NCI-H1105 treated with DMSO at 0.1 percent for 48 hours (cell line): ENCODE measurements around the gene DHCR7.

Experiments used
- DNase-seq: peaks from one replicate; lab custom pipeline; 2025; lab: John Stamatoyannopoulos, UW

Gene DHCR7

DNA sequence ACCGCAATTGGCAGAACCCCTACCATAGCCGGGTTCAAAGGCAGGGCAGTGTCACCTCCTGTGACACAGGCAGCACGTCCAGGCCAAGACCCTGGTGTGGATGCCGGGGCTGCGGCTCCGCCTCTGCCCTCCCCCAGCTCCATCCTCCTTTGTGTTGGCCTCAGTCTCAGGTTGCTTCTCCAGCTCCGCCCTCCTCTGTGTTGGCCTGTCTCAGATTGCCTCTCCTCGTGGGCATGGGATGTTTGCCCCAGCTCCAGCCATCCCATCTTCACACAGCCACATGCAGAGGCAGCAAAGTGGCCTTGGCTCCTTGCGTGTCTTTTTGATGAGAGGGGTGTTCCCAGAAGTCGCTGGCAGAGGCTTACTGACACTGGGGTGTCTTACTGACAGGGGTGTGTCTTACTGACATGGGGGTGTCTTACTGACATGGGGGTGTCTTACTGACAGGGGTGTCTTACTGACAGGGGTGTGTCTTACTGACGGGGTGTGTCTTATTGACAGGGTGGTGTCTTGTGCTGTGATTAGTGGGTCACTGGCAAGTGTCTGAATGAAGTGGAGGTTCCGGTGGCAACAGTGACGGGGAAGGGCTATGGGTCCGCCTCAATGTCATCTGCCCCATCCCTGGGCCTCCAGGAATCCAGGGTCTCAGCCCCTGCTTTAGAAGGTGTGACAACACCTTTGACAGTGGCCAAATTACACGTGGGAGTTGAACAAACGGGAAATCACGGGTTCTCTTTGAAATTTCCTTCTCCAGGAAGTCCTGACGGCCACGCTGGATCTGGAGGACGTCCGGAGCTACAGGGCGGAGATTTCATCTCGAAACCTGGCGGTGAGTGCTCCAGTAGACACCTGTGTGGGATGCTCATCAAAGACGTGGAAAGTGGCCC is 29.7 kb upstream of the DHCR7 start:
- no peak for DNase-seq

DNA sequence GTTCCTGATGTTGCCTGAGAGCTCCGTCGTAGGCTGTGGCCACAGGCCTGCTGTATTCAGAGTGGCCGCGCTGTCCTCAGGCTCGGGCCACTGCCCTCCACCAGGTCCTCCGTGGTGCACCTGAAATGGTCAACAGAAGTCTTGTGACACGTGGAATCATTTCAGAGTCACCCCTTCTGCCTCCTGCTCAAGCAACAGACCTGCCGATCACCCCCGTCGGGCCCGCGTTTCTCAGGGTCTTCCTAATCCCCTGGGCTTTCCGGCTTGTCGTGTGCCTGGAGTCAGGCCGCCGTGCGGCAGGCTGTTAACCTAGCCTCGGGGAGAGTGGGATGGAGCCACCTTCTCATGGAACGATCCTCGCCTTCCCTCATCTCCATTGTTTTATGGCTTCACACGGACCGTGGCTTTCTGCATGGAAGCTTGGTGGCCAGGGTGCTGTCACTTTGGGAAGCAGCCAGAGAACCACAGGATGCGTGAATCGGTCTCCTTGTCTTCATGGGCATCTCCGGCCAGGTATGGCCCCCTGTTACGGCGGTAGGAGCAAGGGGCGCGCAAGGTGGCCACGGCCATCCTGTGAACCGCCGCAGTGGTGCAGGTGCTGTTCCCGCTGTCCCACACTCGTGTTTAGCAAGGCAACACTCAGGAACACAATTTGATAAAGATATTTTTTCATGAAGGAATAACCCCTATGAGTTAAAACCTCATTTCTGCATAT is 28.9 kb upstream of the DHCR7 start:
- no peak for DNase-seq

DNA sequence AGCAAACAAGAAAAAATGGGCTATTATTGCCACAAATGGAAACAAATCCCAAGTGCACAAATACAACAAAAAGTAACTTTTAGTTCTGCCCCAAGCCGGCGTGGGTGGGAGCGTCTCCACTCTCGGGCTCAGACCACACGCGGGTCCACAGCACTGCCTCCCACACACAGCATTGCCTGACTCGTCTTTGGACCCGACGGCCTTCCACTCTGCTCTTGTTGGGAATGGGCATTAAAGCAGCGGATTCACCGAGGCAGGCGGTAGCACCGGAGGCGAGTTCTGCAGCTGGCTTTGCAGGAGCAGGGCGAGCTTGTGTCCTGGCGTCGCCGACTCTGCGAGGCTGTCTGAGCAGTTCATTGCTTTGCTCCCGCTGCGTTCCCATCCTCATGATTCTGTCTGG is 27.8 kb upstream of the DHCR7 start:
- DNase-seq: no peak

DNA sequence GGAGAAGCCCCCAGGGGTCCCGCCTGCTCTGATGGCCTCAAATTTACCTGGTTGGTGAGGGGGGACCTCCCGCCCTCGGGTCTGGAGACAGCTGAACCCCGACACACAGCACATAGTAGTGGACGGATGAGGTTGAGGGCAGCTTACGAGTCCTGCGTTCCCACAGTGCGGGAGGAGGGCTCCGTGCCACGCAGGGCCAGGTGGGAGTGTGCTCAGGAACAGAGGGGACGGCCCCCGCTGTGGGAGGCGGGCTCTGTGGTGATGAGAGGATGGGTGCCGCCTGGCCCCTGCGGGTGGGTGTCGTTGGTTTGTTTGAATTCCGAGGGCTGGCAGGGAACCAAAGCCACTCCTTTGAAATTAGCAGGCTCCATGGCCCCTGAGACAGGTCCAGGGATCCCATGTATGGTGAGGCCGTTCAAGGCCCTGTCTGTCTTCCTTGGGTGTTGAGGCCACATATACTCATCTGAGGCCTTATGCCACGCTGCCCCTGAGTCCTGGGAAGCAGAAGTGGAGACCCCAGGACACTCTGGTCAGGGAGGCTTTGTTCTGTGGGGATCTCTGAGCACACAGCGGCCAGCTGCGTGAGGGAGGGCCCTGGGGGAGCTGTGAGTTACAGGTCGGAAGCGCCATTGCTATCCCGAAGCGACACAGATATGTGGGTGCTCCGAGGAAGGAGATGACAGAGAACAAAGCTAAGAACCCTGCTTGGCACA is 26.7 kb upstream of the DHCR7 start:
- DNase-seq: no peak

DNA sequence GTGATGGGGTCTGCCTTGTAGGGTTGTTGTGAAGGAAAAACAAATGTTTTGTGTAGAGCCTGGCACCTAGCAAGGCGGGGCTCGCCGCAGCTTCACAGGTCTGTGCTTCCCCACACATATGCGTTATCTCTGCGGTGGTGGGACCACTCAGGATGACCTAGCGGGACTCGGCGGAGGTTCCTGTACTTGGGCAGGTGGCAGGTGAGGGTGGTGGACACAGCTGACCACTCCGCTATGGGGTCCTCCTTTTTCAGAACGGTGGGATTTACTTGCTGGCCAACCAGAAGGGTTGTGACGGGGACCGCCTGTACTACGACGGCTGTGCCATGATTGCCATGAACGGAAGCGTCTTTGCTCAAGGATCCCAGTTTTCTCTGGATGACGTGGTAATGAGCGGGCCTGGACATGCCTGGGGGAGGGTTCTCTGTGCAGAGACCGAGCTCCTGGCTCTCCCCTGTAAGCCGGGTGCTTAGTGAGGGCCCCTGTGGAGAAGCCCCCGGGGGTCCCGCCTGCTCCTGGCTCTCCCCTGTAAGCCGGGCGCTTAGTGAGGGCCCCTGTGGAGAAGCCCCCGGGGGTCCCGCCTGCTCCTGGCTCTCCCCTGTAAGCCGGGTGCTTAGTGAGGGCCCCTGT is 26.1 kb upstream of the DHCR7 start:
- DNase-seq: no peak

DNA sequence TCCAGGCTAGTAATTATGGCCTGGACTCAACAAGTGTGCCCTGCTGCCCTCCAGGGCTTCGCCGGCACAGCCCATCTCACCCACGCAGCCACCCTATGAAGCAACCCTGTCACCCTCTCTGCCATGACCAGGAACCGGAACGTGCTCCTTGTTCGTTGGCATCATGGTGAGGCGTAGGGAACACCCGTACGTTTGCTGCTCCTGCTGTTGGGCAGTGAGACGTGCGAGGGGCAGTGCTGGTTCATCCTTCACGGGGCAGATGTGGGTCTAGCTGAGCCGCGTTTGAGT is 25.5 kb upstream of the DHCR7 start:
- no peak for DNase-seq

DNA sequence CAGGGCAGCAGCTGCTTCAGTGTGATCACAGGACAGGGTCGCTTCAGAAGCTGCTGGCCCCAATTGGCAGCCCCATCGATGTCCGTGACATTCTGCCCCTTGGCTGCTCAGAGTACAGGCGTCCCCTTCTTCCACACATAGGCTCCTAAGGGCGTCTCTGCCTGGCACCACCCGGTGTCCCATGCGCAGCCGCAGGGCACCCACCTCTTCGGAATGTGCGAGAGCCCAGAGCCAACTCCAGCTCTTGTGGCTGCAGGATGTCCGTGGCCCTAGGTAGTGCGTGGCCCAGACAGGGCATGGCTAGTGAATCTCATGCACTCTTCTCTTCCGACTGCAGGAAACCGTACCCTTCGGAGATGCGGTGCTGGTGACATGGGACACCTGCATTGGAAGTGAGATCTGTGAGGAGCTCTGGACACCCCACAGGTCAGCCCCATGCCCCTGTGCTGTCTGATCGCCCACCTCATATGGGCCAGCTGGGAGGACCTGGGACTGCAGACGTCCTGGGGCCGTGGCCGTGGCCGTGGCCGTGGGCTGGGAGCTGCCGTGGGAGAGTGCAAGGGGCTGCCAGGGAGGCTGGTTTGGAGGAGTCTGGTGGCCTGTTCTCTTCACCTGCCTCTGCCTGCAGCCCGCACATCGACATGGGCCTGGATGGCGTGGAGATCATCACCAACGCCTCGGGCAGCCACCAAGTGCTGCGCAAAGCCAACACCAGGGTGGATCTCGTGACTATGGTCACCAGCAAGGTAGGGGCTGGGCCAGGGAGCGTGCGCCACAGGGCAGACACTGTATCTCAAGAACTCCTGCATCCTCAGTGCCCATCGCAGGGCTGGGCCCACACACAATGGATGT is 25.0 kb upstream of the DHCR7 start:
- DNase-seq: no peak

DNA sequence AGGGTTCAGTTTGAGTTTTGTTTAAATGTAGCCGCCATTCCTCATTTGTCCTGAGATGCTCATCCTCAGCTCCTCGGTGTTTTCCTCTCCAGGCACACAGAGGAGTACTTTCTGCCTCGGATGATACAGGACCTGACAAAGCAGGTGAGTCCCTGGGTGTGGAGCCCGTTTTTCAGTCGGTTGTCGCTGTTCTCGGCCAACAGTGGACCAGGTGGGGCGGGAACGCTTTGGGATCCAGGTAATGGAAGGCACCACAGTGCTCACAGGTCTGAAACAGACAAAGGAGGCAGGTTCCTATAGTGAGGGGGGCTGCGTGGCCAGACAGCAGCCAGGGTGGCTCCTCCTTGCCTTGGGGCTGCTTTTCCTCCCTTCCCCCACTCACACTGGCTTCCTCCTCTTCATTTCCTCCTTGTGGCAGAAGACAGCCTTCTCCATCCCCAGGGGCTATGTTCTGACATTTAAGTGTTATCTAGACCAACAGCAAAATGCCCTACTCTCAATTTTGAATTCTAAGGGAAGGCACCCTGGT is 24.2 kb upstream of the DHCR7 start:
- no peak for DNase-seq

DNA sequence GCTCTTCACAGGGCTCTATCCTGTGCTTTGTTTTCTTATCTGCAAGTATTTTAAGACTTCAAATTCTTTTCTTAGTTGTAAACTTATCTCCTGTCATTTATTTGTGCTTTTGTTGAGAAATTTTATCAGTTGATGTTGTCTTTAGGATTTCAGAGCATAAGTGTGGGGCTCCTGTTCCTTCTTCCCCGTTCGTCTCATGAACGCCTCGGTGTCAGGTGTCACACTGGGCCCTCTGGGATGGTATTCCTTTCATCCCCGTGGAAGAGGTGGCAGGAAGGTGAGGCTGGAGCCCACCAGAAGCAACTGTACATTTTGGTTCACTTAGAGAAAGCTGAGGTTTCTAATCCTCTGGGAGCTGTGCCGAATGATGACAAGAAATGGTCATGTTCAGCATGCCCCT is 22.8 kb upstream of the DHCR7 start:
- no peak for DNase-seq

DNA sequence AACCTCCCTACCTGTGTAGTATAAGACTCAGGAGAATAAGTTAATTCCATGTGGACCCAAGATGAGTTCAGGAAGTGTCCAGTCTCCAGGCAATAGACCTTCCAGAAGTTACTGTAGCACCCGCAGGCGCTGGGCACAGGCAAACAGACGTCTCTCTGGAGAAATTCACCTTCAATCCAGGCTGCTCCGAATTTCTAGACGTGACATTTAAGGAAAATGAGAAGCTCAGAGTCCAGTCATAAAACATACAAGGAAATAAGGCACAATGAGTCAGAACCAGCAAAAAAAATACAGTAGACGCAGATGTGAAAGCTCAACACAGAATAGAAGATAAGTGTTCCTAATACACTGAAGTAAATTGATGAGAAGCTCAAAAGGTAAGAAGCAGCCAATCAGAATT is 19.0 kb upstream of the DHCR7 start:
- DNase-seq: no peak

DNA sequence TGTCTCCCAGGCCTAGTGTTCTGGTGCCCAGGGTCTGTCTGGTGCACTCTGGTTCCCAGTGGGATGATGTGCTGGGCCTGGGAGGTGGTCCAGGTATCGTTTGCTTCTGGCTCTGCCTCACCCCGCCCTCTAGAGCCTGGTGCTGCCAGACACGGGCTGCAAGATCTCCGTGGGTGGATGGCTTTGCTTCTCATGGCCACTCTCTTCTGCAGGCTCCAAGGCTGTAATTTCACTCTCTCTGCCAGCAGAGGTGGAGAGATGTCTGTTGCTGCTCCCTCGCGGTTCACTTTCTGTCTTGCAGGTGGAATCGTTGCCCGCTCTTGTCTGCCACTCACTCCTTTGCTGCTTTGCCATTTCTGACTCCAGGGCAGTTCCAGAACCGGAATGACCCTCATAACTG is 18.2 kb upstream of the DHCR7 start:
- no peak for DNase-seq

DNA sequence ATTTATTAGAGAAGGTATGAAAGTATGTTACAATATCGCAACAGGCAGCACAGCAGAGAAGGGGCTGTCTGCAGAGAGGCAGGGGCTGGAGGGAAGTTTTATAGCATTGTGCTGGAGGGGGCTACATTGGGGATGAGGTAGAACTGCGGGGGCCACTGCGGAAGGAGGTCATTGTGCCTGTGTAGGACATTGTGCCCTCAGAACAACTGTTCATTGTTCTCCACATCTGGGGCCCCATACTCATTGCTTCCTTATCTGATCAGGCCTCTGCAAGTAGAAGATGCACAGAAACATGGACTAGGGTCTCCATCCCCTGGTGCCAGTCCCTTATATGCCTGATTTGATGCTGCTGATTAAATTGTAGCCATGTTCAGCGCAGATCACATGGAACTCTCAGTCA is 16.9 kb upstream of the DHCR7 start:
- no peak for DNase-seq

DNA sequence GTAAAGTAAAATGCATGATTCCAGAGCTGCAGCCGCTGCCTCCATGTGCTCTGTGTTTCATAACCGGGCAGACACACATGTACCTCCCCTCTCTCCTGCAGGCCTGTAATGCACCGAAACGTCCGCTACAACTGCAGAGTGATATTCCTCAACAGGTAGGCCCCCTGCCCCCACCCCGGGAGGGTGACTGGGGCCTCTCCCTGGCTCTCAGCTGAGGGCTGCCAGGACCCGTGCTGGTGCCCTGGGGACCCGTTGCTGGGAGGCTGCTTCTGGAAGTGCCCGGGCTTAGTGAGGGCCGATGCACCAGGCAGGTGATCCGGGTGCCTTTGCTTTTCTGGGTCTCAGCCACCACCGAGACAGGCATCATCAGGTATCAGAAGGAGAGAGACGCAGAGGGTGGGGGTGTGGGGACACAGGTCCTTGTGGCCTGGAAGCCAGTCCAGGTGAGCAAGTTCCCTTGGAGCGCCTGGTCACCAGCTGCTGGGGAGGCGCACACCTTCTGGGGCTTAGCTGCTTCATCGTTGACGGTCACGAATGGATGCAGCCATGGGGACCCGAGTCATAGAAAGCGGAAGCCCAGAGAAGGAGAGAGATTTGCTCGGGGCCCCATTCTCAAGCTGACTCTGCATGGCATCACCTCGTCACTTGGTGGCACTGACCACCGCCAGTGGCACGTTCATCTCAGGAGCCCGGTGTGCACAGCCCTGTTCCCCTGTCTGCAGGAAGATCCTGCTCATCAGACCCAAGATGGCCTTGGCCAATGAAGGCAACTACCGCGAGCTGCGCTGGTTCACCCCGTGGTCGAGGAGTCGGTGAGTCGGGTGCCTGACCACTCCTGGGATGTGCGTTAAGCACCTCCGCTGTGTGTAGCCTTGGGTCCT is 15.4 kb upstream of the DHCR7 start:
- no peak for DNase-seq

DNA sequence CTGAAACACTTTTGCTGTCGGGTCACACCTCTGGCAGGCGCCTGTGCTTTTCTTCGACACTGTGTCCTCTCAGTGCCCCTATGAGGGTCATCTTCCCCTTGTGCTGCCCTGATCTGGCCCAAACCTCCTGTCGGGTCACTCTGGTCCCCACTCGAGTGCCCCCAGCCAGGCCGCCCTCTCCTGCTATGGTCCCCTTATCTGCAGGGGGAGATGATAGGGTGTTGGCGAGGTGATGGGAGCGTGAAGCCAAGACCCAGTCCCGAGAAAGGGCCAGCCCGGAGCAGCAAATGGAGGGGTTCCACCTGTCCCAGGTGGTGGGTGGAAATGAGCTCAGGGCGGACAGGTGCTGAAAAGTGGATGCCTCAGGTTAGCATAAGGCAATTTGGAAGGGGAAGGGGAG is 14.5 kb upstream of the DHCR7 start:
- no peak for DNase-seq

DNA sequence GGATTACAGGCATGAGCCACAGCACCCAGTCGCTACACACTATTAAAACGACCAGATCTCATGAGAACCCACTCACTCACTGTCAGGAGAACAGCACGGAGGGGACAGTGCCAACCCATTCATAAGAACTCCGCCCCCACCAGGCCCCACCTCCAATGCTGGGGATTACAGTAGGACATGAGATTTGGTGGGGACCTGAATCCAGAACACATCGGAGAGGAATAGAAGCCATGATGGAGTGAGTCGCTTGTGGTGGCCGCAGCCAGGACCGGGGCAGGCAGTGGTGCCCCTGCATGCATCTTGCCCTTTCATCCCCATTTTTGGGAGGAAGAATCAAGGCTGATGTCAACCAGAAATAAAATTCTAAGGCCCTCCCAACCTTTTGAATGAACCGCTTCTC is 13.5 kb upstream of the DHCR7 start:
- no peak for DNase-seq

DNA sequence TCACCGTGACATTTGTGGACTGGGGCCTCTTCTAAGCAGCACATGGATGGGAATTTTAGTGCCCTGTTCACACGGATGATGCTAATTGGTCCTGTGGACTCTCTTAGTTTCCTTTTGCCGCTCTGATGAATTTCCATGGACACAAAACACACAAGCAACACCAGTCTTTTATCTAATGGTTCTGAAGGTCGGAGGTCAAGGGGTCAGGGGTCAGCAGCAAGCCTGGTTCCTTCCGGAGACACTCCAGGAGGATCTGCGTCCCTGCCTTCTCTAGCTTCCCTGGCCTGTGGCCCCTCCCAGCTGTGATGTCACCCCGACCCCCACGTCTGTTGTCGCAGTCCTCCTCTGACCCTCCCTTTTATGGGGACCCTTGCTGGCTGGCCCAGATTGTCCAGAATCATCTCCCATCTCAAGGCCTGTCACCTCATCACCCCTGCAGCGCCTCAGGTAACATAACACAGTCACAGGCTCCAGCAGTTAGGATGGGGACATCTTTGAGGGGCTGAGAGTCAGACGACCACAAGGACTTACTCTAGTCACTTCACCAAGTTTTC is 11.7 kb upstream of the DHCR7 start:
- DNase-seq: no peak

DNA sequence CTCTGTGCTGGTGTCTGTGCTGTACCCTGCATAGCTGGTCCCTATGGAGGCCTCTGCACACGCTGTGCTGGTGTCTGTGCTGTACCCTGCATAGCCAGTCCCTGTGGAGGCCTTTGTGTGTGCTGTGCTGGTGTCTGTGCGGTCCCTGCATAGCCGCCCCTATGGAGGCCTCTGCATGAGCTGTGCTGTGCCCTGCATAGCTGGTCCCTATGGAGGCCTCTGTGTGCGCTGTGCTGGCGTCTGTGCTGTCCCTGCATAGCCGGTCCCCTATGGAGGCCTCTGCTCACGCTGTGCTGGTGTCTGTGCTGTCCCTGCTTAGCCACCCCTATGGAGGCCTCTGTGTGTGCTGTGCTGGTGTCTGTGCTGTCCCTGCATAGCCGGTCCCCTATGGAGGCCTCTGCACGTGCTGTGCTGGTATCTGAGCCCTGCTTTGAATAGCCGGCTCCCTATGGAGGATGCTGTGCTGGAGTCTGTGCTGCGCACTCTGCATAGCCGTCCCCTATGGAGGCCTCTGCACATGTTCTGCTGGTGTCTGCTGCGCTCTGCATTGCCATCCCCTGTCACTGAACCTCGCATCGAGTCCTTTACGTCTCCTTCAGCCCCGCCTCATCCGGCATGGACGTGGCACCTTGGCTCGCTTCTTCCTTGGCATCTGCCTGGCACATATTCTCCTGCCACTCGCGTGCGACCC is 11.0 kb upstream of the DHCR7 start:
- DNase-seq: no peak

DNA sequence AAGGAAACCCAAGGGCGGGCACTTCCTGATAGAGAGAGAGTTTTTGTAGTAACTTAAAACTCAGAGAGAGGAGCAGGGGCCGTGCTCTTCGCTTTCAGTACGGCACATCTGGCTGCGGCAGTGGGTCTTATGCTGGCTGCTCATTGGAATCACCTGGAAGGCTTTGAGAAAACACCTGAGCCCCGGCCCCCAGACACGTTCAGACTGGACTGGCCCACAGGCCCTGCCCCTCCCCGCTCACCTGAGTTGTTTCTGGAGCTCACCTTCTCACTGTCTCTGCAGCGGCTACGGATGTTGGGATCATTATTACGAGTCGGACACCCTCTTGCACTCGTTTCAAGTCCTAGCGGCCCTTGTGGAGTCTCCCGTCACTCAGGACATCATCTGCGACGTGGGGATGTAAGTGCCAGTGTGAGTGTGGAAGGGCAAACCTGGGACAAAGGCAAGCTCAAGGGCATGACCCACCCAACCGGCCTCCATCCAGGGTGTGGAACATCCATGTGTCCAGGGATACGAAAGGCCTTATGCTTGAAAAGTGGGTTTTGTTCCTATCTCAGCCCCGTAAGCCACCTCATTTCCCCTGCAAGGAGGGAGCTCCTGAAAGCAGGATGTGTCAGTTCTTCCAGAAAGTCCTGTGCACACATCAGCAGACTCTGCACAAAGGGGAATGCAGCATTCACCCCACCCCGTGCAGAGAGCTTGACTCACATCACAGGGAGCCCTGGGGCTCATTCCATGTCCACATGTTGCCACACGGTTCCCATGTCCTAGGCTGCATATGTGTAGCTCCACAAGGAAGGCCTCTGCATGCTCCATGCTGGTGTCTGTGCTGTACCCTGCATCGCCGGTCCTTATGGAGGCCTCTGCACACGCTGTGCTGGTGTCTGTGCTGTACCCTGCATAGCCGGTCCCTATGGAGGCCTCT is 10.2 kb upstream of the DHCR7 start:
- DNase-seq: no peak
